HFFc6 (cell line): ENCODE results near the gene CLEC16A. TPM values are rescaled to one million over a fixed set of nuclear protein-coding genes. Genes with fewer than 3 reads are reported as not detected.
"Not testable (repeated sequence)": the region's sequence is repeated elsewhere in the genome, so short reads cannot be mapped to it uniquely, and the experiment has no call there.

Experiments used
- DNase-seq: peaks from one replicate; pipeline ENCODE4 v3.0.0-alpha.2; 2018
- H3K27ac Mint-ChIP-seq: 2 replicates; pipeline ENCODE4 v1.8.0; 2020; ENCODE audit warnings: mild to moderate bottlenecking, mixed read lengths
- H3K27me3 Mint-ChIP-seq: 2 replicates; pipeline ENCODE4 v1.8.0; 2021; ENCODE audit warnings: mild to moderate bottlenecking, moderate library complexity, mixed read lengths; ENCODE audit not compliant: insufficient read depth
- H3K36me3 Mint-ChIP-seq: 2 replicates; pipeline ENCODE4 v1.8.0; 2021; ENCODE audit warnings: low read depth, mixed read lengths
- H3K4me1 Mint-ChIP-seq: 2 replicates; pipeline ENCODE4 v1.8.0; 2020; ENCODE audit warnings: low read depth, mixed read lengths
- H3K4me3 Mint-ChIP-seq: 2 replicates; pipeline ENCODE4 v1.8.0; 2020; ENCODE audit warnings: mild to moderate bottlenecking, moderate library complexity, mixed read lengths
- H3K9me3 Mint-ChIP-seq: 2 replicates; pipeline ENCODE4 v1.8.0; 2020; ENCODE audit warnings: mild to moderate bottlenecking, mixed read lengths
- total RNA-seq, 6 experiments: library from RNA; stranded (reverse); fragmentation: NEBNext Ultra II Directional; extraction: Animal tissue kit (Norgen Biotek cat#: 25700); gene quantifications; 2 replicates in 1 of 6; 3 replicates in 5 of 6; pipeline ENCODE4 v1.2.3, GENCODE V29; 2021
- TF ChIP-seq, protein P1 (sequence below): fragments of 200-600 bp; sonication (generic); IDR thresholded peaks from 2 replicates; pipeline ENCODE4 v1.5.0; 2021; ENCODE audit warnings: antibody characterized with exemption, mild to moderate bottlenecking

CLEC16A gene
- total RNA-seq, 6 experiments from 2014 or later, result 19.4 to 23.2 (median 21.2) TPM

GRCh38 chr16:10921536-10922327, 22.6 kb upstream of the CLEC16A start:
- H3K4me1 Mint-ChIP-seq, result peaks cover 13% of the 10 kb centered on the region
- no peaks in the 10 kb centered on the region for H3K9me3 Mint-ChIP-seq
- no peak overlapping the region for H3K27ac Mint-ChIP-seq
- no peak overlapping the region for H3K4me3 Mint-ChIP-seq
- H3K36me3 Mint-ChIP-seq, result peaks cover 10% of the 10 kb centered on the region; the same call in 1 of the 2 replicates
- no peak for DNase-seq
- H3K27me3 Mint-ChIP-seq, result no peaks in the 10 kb centered on the region; the same call in 1 of the 2 replicates
- TF ChIP-seq, protein P1, sequence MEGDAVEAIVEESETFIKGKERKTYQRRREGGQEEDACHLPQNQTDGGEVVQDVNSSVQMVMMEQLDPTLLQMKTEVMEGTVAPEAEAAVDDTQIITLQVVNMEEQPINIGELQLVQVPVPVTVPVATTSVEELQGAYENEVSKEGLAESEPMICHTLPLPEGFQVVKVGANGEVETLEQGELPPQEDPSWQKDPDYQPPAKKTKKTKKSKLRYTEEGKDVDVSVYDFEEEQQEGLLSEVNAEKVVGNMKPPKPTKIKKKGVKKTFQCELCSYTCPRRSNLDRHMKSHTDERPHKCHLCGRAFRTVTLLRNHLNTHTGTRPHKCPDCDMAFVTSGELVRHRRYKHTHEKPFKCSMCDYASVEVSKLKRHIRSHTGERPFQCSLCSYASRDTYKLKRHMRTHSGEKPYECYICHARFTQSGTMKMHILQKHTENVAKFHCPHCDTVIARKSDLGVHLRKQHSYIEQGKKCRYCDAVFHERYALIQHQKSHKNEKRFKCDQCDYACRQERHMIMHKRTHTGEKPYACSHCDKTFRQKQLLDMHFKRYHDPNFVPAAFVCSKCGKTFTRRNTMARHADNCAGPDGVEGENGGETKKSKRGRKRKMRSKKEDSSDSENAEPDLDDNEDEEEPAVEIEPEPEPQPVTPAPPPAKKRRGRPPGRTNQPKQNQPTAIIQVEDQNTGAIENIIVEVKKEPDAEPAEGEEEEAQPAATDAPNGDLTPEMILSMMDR, result no peak

DNA sequence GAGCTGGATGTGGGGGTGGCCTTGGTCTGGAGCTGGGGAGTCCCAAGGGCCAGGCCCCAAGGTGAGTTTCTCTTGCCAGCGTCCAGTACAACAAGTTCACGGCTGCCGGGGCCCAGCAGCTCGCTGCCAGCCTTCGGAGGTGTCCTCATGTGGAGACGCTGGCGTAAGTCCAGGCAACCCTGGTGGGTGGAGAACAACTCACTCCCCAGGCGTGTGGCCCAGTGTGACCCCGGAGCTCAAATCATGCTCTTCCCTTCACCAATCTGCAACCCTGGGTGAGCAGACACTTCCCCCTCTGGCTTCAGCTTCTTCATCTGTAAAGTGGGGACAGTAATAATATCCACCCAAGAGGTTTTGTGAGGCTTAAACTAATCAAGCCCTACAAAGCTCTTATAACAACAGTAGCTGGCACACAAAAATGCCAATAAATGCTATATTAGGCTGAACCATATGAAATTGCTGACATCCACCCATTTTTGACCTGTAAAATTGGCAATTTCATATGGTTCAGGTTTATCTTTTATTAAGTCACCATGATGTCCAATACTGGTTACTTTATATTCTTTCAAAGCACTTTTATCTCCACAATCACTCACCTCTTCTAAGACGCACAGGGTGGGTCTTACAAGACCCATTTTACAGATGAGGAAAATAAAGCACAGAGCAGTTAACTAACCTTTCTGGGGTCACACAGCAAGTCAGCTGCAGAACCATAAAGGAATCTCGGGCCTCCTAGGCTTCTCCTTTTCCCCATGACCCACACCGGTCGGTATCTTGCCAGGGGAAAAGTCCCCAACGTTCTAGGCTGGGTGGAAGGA, 21.8 kb upstream of the CLEC16A start:
- Mint-ChIP-seq H3K27ac (no peak overlapping the region), H3K9me3 (no peaks in the 10 kb centered on the region), H3K27me3 (no peaks in the 10 kb centered on the region; the same call in 1 of the 2 replicates), H3K36me3 (peaks cover 10% of the 10 kb centered on the region), H3K4me1 (peaks cover 13% of the 10 kb centered on the region), H3K4me3 (no peak overlapping the region)
- no peak for DNase-seq
- TF ChIP-seq, protein P1, result no peak

- Mint-ChIP-seq H3K27ac (no peak overlapping the region), H3K27me3 (no peaks in the 10 kb centered on the region; the same call in 1 of the 2 replicates), H3K4me1 (peaks cover 13% of the 10 kb centered on the region)
Observed at GRCh38 chr16:10923146-10923649, 21.2 kb upstream of the CLEC16A start.

GRCh38 chr16:10923650-10924214, 20.6 kb upstream of the CLEC16A start:
- Mint-ChIP-seq H3K27me3 (no peaks in the 10 kb centered on the region; the same call in 1 of the 2 replicates), H3K4me1 (peaks cover 9% of the 10 kb centered on the region), H3K27ac (no peak overlapping the region), H3K36me3 (peaks cover 16% of the 10 kb centered on the region), H3K9me3 (no peaks in the 10 kb centered on the region), H3K4me3 (no peak overlapping the region)
- TF ChIP-seq, protein P1, result no peak
- DNase-seq, result no peak

More at GRCh38 chr16:10923146-10923649, 21.2 kb upstream of the CLEC16A start:
- H3K4me3 Mint-ChIP-seq, result no peak overlapping the region
- peaks cover 16% of the 10 kb centered on the region for H3K36me3 Mint-ChIP-seq
- TF ChIP-seq, protein P1, result no peak
- no peaks in the 10 kb centered on the region for H3K9me3 Mint-ChIP-seq
- DNase-seq, result no peak

- H3K4me3 Mint-ChIP-seq, H3K27ac Mint-ChIP-seq: not testable (repeated sequence)
Observed at GRCh38 chr16:10925285-10925684, 19.1 kb upstream of the CLEC16A start.

More at GRCh38 chr16:10925285-10925684, 19.1 kb upstream of the CLEC16A start:
- not testable (repeated sequence) for H3K4me1 Mint-ChIP-seq, DNase-seq, H3K9me3 Mint-ChIP-seq, H3K27me3 Mint-ChIP-seq
- H3K36me3 Mint-ChIP-seq, result peaks cover 16% of the 10 kb centered on the region
